GM10248 (cell line): ENCODE results near the gene ITGBL1.

Experiments
- CTCF ChIA-PET: fragments of 300-600 bp; sonication (Branson Sonifier 250); formaldehyde crosslinking; extraction: SDS; loops from one replicate; lab custom pipeline; 2021; ENCODE audit warnings: antibody characterized with exemption; lab: Yijun Ruan, JAX
- POLR2A ChIA-PET: fragments of 350-650 bp; sonication (Branson Sonifier 250); formaldehyde crosslinking; extraction: SDS; loops from one replicate; lab custom pipeline; 2020; ENCODE audit warnings: antibody characterized with exemption; lab: Yijun Ruan, JAX
- DNase-seq: peaks from one replicate; pipeline ENCODE4 v3.0.0; 2012; ENCODE audit errors: extremely low spot score
- CTCF ChIP-seq: IDR thresholded peaks from 2 replicates; pipeline ENCODE4 v1.5.1; 2012; ENCODE audit warnings: mild to moderate bottlenecking, low read depth; ENCODE audit errors: extremely low read depth, missing control alignments, control extremely low read depth

The ITGBL1 gene

DNA sequence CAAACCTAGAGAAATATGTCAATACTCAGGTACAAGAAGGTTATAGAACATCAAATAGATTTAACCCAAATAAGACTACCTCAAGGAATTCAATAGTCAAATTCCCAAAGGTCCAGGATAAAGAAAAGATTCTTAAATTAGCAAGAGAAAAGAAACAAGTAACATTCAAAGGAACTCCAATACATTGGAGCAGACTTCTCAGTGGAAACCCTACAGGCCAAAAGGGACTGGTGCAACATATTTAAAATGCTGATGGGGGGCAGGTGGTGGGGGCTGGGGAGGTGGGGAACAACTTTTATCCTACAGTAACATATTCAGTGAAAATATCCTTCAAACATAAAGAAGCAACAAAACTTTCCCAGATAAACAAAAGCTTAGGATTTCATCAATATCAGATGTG is 23.1 kb downstream of the ITGBL1 start:
- CTCF ChIA-PET: no interaction called here
- POLR2A ChIA-PET: no interaction called here

DNA sequence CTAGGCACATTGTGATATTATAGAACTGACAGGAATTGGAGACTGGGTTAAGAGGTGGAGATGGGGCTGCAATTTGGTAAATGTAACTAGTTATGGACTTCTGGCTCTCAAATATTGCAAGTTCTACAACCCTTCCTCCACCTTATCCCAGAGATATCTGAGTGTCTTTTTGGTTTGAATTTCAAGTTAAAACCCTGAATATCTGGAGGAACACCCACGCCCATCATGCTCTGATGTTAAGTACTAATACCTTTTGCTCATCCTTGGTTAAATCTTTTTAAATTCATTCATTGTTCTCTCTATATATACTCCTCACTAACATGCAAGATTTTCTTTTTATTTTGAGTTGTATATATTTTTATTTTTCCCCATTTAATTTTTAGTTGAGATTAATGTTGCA is 28.9 kb downstream of the ITGBL1 start:
- no peak for DNase-seq
- POLR2A ChIA-PET: no interaction called here
- TF ChIP-seq CTCF: no peak
- CTCF ChIA-PET: no interaction called here

More for the DNA sequence above, 23.1 kb downstream of the ITGBL1 start:
- no peak for DNase-seq
- no peak for TF ChIP-seq CTCF

GRCh38 chr13:101486708-101487437 is 34.4 kb downstream of the ITGBL1 start:
- DNase-seq: no peak
- ChIA-PET CTCF (interaction anchor here (1.1 kb wide), 1 partner anchor 11 kb away, joined by 4 read pairs; no protein-coding TSS in a partner anchor), POLR2A (no interaction called here)
- no peak for TF ChIP-seq CTCF

DNA sequence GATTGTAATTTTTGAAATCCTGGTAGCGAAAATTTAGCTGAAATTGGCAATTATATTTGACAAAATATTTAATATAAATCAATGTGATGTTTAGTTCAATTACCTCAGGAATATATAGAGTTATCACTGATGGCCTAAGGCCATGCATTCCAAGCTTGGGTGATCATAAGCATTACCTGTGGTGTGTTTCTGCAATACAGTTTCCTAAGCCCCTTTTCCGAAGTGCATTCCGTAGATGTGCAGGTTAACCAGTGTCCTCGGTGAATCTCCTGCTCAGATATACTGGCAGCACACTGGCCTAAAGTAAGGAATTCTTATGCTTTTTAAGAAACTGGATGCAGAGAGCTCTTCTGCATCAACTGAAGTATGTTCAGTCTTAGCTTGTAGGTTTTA is 35.0 kb downstream of the ITGBL1 start:
- DNase-seq: no peak
- TF ChIP-seq CTCF: no peak
- ChIA-PET CTCF (no interaction called here), POLR2A (no interaction called here)

- CTCF ChIA-PET: no interaction called here
- no peak for DNase-seq
- TF ChIP-seq CTCF: no peak
- POLR2A ChIA-PET: no interaction called here
Measured at GRCh38 chr13:101488734-101489133, 36.3 kb downstream of the ITGBL1 start.

GRCh38 chr13:101489643-101490405 is 37.3 kb downstream of the ITGBL1 start:
- no peak for TF ChIP-seq CTCF
- ChIA-PET CTCF (interaction anchor here (1.0 kb wide), 1 partner anchor 32 kb away, joined by 4 read pairs; no protein-coding TSS in a partner anchor), POLR2A (no interaction called here)
- no peak for DNase-seq
